Activated T-cell treated with anti-CD3 and anti-CD28 coated beads, Interleukin-2, amount 50 U/mL, for 1 hour (primary cell): Measurements from ENCODE around the gene CTSL.

Source experiments
- DNase-seq: peaks from one replicate; pipeline ENCODE4 v3.0.0-alpha.2; 2020

CTSL gene

GRCh38 chr9:87725900-87726709 lies at the start of gene CTSL:
CTSL (plus strand) TSS chr9:87726119; CDS start chr9:87727604, 1,485 bp downstream.
- DNase-seq = peak; percentile 67

- DNase-seq = no peak
Observed at GRCh38 chr9:87676976-87677775, 48.7 kb upstream of the CTSL start.

- DNase-seq = no peak
Observed at GRCh38 chr9:87677776-87678587, 47.9 kb upstream of the CTSL start.

GRCh38 chr9:87678650-87679355 lies 47.1 kb upstream of the CTSL start:
- DNase-seq = no peak

- no peak for DNase-seq
Observed at GRCh38 chr9:87681271-87682061, 44.5 kb upstream of the CTSL start.

GRCh38 chr9:87682085-87682484 lies 43.8 kb upstream of the CTSL start:
- no peak for DNase-seq

- DNase-seq = no peak
Observed at GRCh38 chr9:87682618-87683017, 43.3 kb upstream of the CTSL start.

GRCh38 chr9:87683751-87684626 lies 41.9 kb upstream of the CTSL start:
- DNase-seq = no peak

- DNase-seq = no peak
Observed at GRCh38 chr9:87684627-87685219, 41.2 kb upstream of the CTSL start.

GRCh38 chr9:87685441-87685840 lies 40.5 kb upstream of the CTSL start:
- DNase-seq = no peak

- no peak for DNase-seq
Observed at GRCh38 chr9:87685871-87686519, 39.9 kb upstream of the CTSL start.

GRCh38 chr9:87686520-87687090 lies 39.3 kb upstream of the CTSL start:
- no peak for DNase-seq

GRCh38 chr9:87687207-87687606 lies 38.7 kb upstream of the CTSL start:
- no peak for DNase-seq

GRCh38 chr9:87694236-87694755 lies 31.6 kb upstream of the CTSL start:
- no peak for DNase-seq

GRCh38 chr9:87695523-87695922 lies 30.4 kb upstream of the CTSL start:
- no peak for DNase-seq

- no peak for DNase-seq
Observed at GRCh38 chr9:87696641-87697040, 29.3 kb upstream of the CTSL start.

GRCh38 chr9:87698069-87698809 lies 27.7 kb upstream of the CTSL start:
- no peak for DNase-seq

GRCh38 chr9:87699835-87700234 lies 26.1 kb upstream of the CTSL start:
- DNase-seq = no peak
